GM23338 (cell line): ENCODE results near the gene FAM76B. TPM values are rescaled to one million over a fixed set of nuclear protein-coding genes. Genes with fewer than 3 reads are reported as not detected.
A peak's percentile ranks its signal among the peaks of the same experiment; 100 is the strongest.

Experiments used
- ATAC-seq: fragments of 200-7000 bp; cut with Tn5 transposase; 3 replicates; pipeline ENCODE4 v1.9.1; 2020
- DNase-seq: peaks from one replicate; pipeline ENCODE4 v3.0.0-alpha.2; 2015; ENCODE audit warnings: low spot score
- H2AFZ ChIP-seq: fragments of 200-600 bp; sonication (generic); 2 replicates; pipeline ENCODE4 v1.8.0; 2016; ENCODE audit warnings: antibody characterized with exemption, mild to moderate bottlenecking, moderate library complexity
- H3F3A ChIP-seq: fragments of 200-600 bp; sonication (generic); replicated peaks from 2 replicates; pipeline ENCODE4 v1.8.0; 2017; ENCODE audit warnings: antibody characterized with exemption, mixed run types, low read depth
- H3K27ac ChIP-seq: fragments of 200-600 bp; sonication (generic); 2 replicates; pipeline ENCODE4 v1.6.1; 2016; ENCODE audit warnings: low read depth
- H3K27me3 ChIP-seq: fragments of 200-600 bp; sonication (generic); 2 replicates; pipeline ENCODE4 v1.8.0; 2016; ENCODE audit warnings: mild to moderate bottlenecking, mixed run types, moderate library complexity; ENCODE audit not compliant: insufficient read depth
- H3K36me3 ChIP-seq: fragments of 200-600 bp; sonication (generic); 2 replicates; pipeline ENCODE4 v1.8.0; 2016; ENCODE audit warnings: mild to moderate bottlenecking; ENCODE audit not compliant: insufficient read depth
- H3K4me1 ChIP-seq: fragments of 200-600 bp; sonication (generic); 2 replicates; pipeline ENCODE4 v1.8.0; 2016; ENCODE audit warnings: mild to moderate bottlenecking, moderate library complexity; ENCODE audit not compliant: insufficient read depth
- H3K4me2 ChIP-seq: fragments of 200-600 bp; sonication (generic); 2 replicates; pipeline ENCODE4 v1.7.1; 2017; ENCODE audit warnings: mixed run types
- H3K4me3 ChIP-seq: fragments of 200-600 bp; sonication (generic); 2 replicates; pipeline ENCODE4 v1.6.1; 2016; ENCODE audit warnings: mixed run types
- H3K79me2 ChIP-seq: fragments of 200-600 bp; sonication (generic); replicated peaks from 2 replicates; pipeline ENCODE4 v1.8.0; 2017; ENCODE audit warnings: mild to moderate bottlenecking; ENCODE audit not compliant: insufficient read depth
- H3K9me2 ChIP-seq: fragments of 200-600 bp; sonication (generic); 2 replicates; pipeline ENCODE4 v1.8.0; 2017; ENCODE audit not compliant: insufficient read depth
- H4K20me1 ChIP-seq: fragments of 200-600 bp; sonication (generic); replicated peaks from 2 replicates; pipeline ENCODE4 v1.8.0; 2017; ENCODE audit warnings: mild to moderate bottlenecking; ENCODE audit not compliant: insufficient read depth
- H3K27ac Mint-ChIP-seq: 2 replicates; pipeline ENCODE4 v1.8.0; 2020; ENCODE audit warnings: inconsistent platforms, mild to moderate bottlenecking, moderate library complexity, mixed read lengths
- H3K27me3 Mint-ChIP-seq: 3 replicates; pipeline ENCODE4 v1.8.0; 2022; ENCODE audit warnings: low read depth, mild to moderate bottlenecking, moderate library complexity, mixed read lengths, inconsistent platforms; ENCODE audit not compliant: insufficient read depth, poor library complexity
- H3K36me3 Mint-ChIP-seq: 3 replicates; pipeline ENCODE4 v1.8.0; 2021; ENCODE audit warnings: low read depth, mild to moderate bottlenecking, inconsistent platforms, moderate library complexity, mixed read lengths
- H3K4me1 Mint-ChIP-seq: 3 replicates; pipeline ENCODE4 v1.8.0; 2020; ENCODE audit warnings: mild to moderate bottlenecking, inconsistent platforms, mixed read lengths
- H3K4me3 Mint-ChIP-seq: 3 replicates; pipeline ENCODE4 v1.8.0; 2021; ENCODE audit warnings: moderate library complexity, mild to moderate bottlenecking, inconsistent platforms, mixed read lengths
- H3K9me3 Mint-ChIP-seq: 3 replicates; pipeline ENCODE4 v1.8.0; 2020; ENCODE audit warnings: moderate library complexity, mild to moderate bottlenecking, inconsistent platforms, mixed read lengths
- CREB1 ChIP-seq: fragments of 250-450 bp; sonication (Bioruptor Pico); IDR thresholded peaks from 2 replicates; pipeline ENCODE4 v1.5.0; 2020; ENCODE audit warnings: low read depth, mild to moderate bottlenecking, moderate library complexity
- EZH2phosphoT487 ChIP-seq: fragments of 200-600 bp; sonication (generic); IDR thresholded peaks from one replicate; pipeline ENCODE4 v1.8.1; 2018; ENCODE audit warnings: antibody characterized with exemption; ENCODE audit not compliant: unreplicated experiment
- JUNB ChIP-seq: IDR thresholded peaks from one replicate; pipeline ENCODE4 v1.6.1; 2016; ENCODE audit warnings: antibody characterized with exemption; ENCODE audit not compliant: unreplicated experiment
- STAT1 ChIP-seq: IDR thresholded peaks from one replicate; pipeline ENCODE4 v1.6.1; 2016; ENCODE audit warnings: antibody characterized with exemption; ENCODE audit not compliant: unreplicated experiment
- ZNF114 ChIP-seq: fragments of 250-450 bp; sonication (Bioruptor Pico); IDR thresholded peaks from 2 replicates; pipeline ENCODE4 v1.5.0; 2020; ENCODE audit warnings: mild to moderate bottlenecking, moderate library complexity
- polyA plus RNA-seq: library from polyadenylated mRNA; unstranded; fragments of >200 nt; fragmentation: Nextera tagmentation; extraction: Ambion mirVana; gene quantifications from 2 replicates; pipeline ENCODE4 v1.2.1, GENCODE V29; 2016
- total RNA-seq: library from RNA; depleted of rRNA; stranded (reverse); fragments of >200 nt; shearing (Covaris generic); gene quantifications from 2 replicates; pipeline ENCODE4 v1.2.3, GENCODE V29; 2014
- TF ChIP-seq, protein P1 (sequence below): fragments of 250-450 bp; sonication (Bioruptor Pico); IDR thresholded peaks from 2 replicates; pipeline ENCODE4 v1.5.0; 2020; ENCODE audit warnings: mild to moderate bottlenecking, moderate library complexity
- TF ChIP-seq, protein P2 (sequence below), 2 experiments: fragments of 200-600 bp in 1 of 2; sonication (generic) in 1 of 2; conservative IDR thresholded peaks; 2 replicates each; pipeline versions ENCODE4 v1.5.1 to v1.6.1; 2016 to 2017; ENCODE audit warnings: antibody characterized with exemption in 2 of 2, low read depth in 2 of 2, mild to moderate bottlenecking in 2 of 2, moderate library complexity in 1 of 2

Gene FAM76B
- total and polyA plus RNA-seq, 2 experiments from 2014 or later, result 21.1 to 37.9 TPM

DNA sequence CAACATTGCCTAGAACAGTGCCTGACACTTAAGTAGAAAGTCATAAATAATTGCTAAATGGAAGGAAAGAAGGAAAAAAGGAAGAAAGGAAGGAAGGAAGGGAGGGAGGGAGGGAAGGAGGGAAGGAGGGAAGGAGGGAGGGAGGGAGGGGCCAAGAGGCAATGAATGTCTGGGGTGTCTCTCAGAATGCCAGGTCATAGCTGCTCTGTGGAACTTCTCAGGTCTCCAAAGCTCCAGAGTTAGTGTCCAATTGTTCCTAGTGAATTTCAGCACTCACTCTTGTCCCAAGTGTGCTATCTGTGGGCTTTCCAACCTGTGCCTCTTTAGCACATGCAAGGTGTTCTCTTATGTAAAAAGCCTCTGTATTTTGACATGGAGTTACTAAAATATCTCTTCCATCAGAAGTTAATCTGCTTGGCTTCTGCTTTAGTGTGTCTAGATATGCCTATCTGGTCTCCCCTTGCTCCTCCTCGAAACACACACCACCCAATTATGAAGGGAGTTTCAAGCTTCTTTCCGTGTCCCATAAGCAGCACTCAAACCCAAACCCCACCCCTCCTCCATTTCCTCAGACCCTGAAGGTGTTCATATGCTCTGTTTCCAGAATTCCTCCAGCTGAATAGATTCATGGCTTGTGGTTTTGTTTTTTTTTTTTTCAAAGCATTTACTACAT is 56.5 kb downstream of the FAM76B start:
- Histone ChIP-seq H3K79me2 (no peaks in the 10 kb centered on the region), H3K4me3 (no peak overlapping the region), H3K36me3 (no peaks in the 10 kb centered on the region), H3K9me2 (no peaks in the 10 kb centered on the region), H3K4me2 (no peak overlapping the region), H2AFZ (peak overlapping the region; percentile 59; the same call in 1 of the 2 replicates), H4K20me1 (no peaks in the 10 kb centered on the region), H3K27ac (no peak overlapping the region), H3K27me3 (no peaks in the 10 kb centered on the region), H3F3A (no peaks in the 10 kb centered on the region), H3K4me1 (no peaks in the 10 kb centered on the region)
- Mint-ChIP-seq H3K27me3 (no peaks in the 10 kb centered on the region), H3K4me3 (no peak overlapping the region), H3K9me3 (no peaks in the 10 kb centered on the region), H3K4me1 (0 out of 3 replicates have a peak, but pooled peaks cover 2% of the 10 kb centered on the region), H3K36me3 (no peaks in the 10 kb centered on the region), H3K27ac (no peak overlapping the region)
- DNase-seq, result no peak
- TF ChIP-seq ZNF114 (CRISPR knock-in tag) (no peak), EZH2phosphoT487 (no peak), STAT1 (no peak), CREB1 (CRISPR knock-in tag) (no peak), JUNB (no peak)
- TF ChIP-seq, protein P1, sequence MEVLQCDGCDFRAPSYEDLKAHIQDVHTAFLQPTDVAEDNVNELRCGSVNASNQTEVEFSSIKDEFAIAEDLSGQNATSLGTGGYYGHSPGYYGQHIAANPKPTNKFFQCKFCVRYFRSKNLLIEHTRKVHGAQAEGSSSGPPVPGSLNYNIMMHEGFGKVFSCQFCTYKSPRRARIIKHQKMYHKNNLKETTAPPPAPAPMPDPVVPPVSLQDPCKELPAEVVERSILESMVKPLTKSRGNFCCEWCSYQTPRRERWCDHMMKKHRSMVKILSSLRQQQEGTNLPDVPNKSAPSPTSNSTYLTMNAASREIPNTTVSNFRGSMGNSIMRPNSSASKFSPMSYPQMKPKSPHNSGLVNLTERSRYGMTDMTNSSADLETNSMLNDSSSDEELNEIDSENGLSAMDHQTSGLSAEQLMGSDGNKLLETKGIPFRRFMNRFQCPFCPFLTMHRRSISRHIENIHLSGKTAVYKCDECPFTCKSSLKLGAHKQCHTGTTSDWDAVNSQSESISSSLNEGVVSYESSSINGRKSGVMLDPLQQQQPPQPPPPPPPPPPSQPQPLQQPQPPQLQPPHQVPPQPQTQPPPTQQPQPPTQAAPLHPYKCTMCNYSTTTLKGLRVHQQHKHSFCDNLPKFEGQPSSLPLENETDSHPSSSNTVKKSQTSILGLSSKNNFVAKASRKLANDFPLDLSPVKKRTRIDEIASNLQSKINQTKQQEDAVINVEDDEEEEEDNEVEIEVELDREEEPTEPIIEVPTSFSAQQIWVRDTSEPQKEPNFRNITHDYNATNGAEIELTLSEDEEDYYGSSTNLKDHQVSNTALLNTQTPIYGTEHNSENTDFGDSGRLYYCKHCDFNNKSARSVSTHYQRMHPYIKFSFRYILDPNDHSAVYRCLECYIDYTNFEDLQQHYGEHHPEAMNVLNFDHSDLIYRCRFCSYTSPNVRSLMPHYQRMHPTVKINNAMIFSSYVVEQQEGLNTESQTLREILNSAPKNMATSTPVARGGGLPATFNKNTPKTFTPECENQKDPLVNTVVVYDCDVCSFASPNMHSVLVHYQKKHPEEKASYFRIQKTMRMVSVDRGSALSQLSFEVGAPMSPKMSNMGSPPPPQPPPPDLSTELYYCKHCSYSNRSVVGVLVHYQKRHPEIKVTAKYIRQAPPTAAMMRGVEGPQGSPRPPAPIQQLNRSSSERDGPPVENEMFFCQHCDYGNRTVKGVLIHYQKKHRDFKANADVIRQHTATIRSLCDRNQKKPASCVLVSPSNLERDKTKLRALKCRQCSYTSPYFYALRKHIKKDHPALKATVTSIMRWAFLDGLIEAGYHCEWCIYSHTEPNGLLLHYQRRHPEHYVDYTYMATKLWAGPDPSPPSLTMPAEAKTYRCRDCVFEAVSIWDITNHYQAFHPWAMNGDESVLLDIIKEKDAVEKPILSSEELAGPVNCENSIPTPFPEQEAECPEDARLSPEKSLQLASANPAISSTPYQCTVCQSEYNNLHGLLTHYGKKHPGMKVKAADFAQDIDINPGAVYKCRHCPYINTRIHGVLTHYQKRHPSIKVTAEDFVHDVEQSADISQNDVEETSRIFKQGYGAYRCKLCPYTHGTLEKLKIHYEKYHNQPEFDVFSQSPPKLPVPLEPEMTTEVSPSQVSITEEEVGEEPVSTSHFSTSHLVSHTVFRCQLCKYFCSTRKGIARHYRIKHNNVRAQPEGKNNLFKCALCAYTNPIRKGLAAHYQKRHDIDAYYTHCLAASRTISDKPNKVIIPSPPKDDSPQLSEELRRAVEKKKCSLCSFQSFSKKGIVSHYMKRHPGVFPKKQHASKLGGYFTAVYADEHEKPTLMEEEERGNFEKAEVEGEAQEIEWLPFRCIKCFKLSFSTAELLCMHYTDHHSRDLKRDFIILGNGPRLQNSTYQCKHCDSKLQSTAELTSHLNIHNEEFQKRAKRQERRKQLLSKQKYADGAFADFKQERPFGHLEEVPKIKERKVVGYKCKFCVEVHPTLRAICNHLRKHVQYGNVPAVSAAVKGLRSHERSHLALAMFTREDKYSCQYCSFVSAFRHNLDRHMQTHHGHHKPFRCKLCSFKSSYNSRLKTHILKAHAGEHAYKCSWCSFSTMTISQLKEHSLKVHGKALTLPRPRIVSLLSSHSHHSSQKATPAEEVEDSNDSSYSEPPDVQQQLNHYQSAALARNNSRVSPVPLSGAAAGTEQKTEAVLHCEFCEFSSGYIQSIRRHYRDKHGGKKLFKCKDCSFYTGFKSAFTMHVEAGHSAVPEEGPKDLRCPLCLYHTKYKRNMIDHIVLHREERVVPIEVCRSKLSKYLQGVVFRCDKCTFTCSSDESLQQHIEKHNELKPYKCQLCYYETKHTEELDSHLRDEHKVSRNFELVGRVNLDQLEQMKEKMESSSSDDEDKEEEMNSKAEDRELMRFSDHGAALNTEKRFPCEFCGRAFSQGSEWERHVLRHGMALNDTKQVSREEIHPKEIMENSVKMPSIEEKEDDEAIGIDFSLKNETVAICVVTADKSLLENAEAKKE (CRISPR knock-in tag), result no peak
- TF ChIP-seq, protein P2, sequence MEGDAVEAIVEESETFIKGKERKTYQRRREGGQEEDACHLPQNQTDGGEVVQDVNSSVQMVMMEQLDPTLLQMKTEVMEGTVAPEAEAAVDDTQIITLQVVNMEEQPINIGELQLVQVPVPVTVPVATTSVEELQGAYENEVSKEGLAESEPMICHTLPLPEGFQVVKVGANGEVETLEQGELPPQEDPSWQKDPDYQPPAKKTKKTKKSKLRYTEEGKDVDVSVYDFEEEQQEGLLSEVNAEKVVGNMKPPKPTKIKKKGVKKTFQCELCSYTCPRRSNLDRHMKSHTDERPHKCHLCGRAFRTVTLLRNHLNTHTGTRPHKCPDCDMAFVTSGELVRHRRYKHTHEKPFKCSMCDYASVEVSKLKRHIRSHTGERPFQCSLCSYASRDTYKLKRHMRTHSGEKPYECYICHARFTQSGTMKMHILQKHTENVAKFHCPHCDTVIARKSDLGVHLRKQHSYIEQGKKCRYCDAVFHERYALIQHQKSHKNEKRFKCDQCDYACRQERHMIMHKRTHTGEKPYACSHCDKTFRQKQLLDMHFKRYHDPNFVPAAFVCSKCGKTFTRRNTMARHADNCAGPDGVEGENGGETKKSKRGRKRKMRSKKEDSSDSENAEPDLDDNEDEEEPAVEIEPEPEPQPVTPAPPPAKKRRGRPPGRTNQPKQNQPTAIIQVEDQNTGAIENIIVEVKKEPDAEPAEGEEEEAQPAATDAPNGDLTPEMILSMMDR (conservative IDR thresholded peaks at IDR 0.05; ENCODE audit: low read depth in 2 of 2), result no peak
- no peak for ATAC-seq
